ENCODE results near the gene PGAM5. TPM values are rescaled to one million over a fixed set of nuclear protein-coding genes. Genes with fewer than 3 reads are reported as not detected.

The PGAM5 gene
- total RNA-seq, 1 experiment from 2014 or later, result 112 TPM

DNA sequence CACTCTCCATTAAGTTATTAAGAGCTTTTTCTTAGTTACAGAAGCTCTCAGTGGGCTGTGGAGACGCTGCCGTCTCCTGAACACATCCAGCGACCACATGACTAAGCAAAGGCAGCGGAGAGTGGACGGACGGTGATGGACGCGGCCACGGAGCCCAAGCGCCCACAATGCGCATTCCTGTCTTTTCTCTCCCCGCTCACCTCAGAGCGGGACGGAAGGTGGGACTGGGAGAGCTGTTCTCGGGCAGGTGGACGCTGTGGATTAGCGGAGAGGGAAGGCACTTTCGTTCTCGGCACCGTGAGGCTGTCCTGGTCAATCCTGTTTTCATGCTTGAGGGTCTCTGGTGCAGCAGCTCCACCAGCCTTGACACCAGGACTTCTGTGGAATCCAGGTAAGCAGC, 53.6 kb downstream of the PGAM5 start:
- Mint-ChIP-seq H3K9me3 (peaks cover 0 to 1% of the 10 kb centered on the region in 2 experiments; a peak in 1 of 5 replicates), H3K27ac (peak overlapping the region in 2 of 3 experiments; percentile 18 to 47; a peak in 3 of 7 replicates), H3K4me1 (peaks cover 8 to 23% of the 10 kb centered on the region in 2 experiments), H3K27me3 (ENCODE audit: low read depth) (no peaks in the 10 kb centered on the region; the same call in none of the 2 replicates), H3K4me3 (no peak overlapping the region), H3K36me3 (ENCODE audit: insufficient read depth in 1 of 3, low read depth in 3 of 3) (peaks cover 7 to 14% (median 9%) of the 10 kb centered on the region in 3 experiments; a peak in 6 of 7 replicates)
- no peak overlapping the region for H3K56ac ChIP-seq (ENCODE audit: insufficient read length, low read depth, low read length)
- H3K9ac ChIP-seq (ENCODE audit: extremely low read depth, insufficient read length, low read length), result no peak overlapping the region
- no peak overlapping the region for H2AK5ac ChIP-seq (ENCODE audit: insufficient read length, low read length)
- no peak for DNase-seq
- H3K23me2 ChIP-seq (ENCODE audit: insufficient read length, low read depth, low read length, poor library complexity, severe bottlenecking), result peaks cover 7% of the 10 kb centered on the region
- no peak overlapping the region for H3K4me2 ChIP-seq (ENCODE audit: insufficient read depth, insufficient read length, low read length)
- H2BK120ac ChIP-seq (ENCODE audit: low read depth, low read length, poor library complexity, severe bottlenecking), result no peak overlapping the region
- no peak overlapping the region for H2BK12ac ChIP-seq (ENCODE audit: insufficient read length, low read depth, low read length)
- no peak overlapping the region for H3T11ph ChIP-seq (ENCODE audit: low read length)
- H3K79me2 ChIP-seq (ENCODE audit: insufficient read depth, low read length), result peaks cover 14% of the 10 kb centered on the region; the same call in 1 of the 2 replicates
- no peak overlapping the region for H3K27ac ChIP-seq (ENCODE audit: insufficient read length, low read depth, low read length)
- no peaks in the 10 kb centered on the region for H3K4me1 ChIP-seq (ENCODE audit: insufficient read depth, low read length)
- no peak overlapping the region for H3K4ac ChIP-seq (ENCODE audit: low read depth, low read length)
- no peak overlapping the region for H2AFZ ChIP-seq (ENCODE audit: low read length)
- H3K18ac ChIP-seq (ENCODE audit: insufficient read length, low read depth, low read length), result no peak overlapping the region
- H4K20me1 ChIP-seq (ENCODE audit: control insufficient read depth, insufficient read depth, insufficient read length), result no peaks in the 10 kb centered on the region
- no peak overlapping the region for H2BK5ac ChIP-seq (ENCODE audit: insufficient read length, low read length)
- no peak overlapping the region for H3K23ac ChIP-seq (ENCODE audit: insufficient read length, low read depth, low read length)
- H4K5ac ChIP-seq (ENCODE audit: insufficient read length, low read depth, low read length), result no peak overlapping the region
- H3K27me3 ChIP-seq (ENCODE audit: insufficient read depth, low read length), result no peaks in the 10 kb centered on the region
- no peak overlapping the region for H2BK15ac ChIP-seq (ENCODE audit: low read depth, low read length)
- no peaks in the 10 kb centered on the region for H3K79me1 ChIP-seq (ENCODE audit: insufficient read depth, low read depth, low read length, poor library complexity, severe bottlenecking)
- TF ChIP-seq, protein P1, sequence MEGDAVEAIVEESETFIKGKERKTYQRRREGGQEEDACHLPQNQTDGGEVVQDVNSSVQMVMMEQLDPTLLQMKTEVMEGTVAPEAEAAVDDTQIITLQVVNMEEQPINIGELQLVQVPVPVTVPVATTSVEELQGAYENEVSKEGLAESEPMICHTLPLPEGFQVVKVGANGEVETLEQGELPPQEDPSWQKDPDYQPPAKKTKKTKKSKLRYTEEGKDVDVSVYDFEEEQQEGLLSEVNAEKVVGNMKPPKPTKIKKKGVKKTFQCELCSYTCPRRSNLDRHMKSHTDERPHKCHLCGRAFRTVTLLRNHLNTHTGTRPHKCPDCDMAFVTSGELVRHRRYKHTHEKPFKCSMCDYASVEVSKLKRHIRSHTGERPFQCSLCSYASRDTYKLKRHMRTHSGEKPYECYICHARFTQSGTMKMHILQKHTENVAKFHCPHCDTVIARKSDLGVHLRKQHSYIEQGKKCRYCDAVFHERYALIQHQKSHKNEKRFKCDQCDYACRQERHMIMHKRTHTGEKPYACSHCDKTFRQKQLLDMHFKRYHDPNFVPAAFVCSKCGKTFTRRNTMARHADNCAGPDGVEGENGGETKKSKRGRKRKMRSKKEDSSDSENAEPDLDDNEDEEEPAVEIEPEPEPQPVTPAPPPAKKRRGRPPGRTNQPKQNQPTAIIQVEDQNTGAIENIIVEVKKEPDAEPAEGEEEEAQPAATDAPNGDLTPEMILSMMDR (conservative IDR thresholded peaks at IDR 0.05), result no peak
- H4K91ac ChIP-seq (ENCODE audit: insufficient read length, low read depth, low read length), result no peak overlapping the region
- no CpG with 5 or more reads among the region's 20 CpGs for WGBS (ENCODE audit: extremely low coverage, insufficient read length, low lambda C conversion rate)
- H3K14ac ChIP-seq (ENCODE audit: insufficient read depth, low read length), result no peak overlapping the region
- no peaks in the 10 kb centered on the region for H3K9me3 ChIP-seq (ENCODE audit: control insufficient read depth, low read depth, low read length)
- no peak overlapping the region for H2BK20ac ChIP-seq (ENCODE audit: low read depth, low read length, poor library complexity, severe bottlenecking)
- no peak overlapping the region for H4K8ac ChIP-seq (replicated peaks; ENCODE audit: insufficient read length, low read depth, low read length)

All from H9 (cell line).